NCI-H2107 (cell line): ENCODE data around the gene GJB3.
A peak's percentile ranks its signal among the peaks of the same experiment; 100 is the strongest.
"Not testable (repeated sequence)": the region's sequence is repeated elsewhere in the genome, so short reads cannot be mapped to it uniquely, and the experiment has no call there.

Experiments
- DNase-seq: peaks from one replicate; lab custom pipeline; 2025; lab: John Stamatoyannopoulos, UW

The GJB3 gene

DNA sequence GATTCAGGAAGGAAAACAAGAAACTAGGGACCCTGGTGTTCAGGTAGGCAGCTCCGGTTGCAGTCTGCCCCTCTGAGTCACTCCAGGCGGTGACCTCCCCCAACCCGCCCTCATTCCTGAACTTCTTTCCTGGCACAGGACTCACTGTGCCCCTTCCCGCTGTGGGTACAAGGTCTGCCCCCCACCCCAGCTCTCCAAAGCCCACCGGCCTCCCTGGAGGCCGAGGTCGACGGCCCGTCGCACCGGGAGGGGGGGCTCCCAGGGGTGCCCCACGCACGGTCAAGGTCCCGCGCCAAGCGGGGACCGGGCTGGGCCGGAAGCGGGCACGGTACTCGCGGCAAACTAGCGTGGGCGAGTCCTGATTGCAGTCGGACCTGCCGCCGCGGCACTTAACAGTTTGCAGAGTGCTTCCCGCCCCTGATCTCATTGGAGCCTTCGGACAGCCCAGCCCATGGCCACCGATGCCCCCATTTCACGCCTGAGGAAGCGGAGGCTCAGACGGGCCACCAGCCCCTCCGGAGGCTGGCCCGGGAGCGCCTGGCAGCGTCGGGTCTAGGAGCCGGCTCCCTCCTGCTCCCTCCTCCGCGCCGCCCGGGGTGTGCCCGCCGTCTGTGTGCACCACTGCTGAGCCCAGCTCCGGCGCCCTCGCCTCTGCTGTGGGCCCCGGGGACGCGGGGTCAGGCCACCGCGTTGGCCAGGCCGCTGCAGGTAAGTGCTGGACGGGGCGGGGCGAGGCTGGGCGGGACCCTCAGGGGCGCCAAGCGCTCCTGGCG lies at the start of gene GJB3:
GJB3 (plus strand) TSS at position 144 of the 773 bp plus-strand sequence. CDS start 3,549 bp downstream, outside the sequence.
- no peak for DNase-seq

DNA sequence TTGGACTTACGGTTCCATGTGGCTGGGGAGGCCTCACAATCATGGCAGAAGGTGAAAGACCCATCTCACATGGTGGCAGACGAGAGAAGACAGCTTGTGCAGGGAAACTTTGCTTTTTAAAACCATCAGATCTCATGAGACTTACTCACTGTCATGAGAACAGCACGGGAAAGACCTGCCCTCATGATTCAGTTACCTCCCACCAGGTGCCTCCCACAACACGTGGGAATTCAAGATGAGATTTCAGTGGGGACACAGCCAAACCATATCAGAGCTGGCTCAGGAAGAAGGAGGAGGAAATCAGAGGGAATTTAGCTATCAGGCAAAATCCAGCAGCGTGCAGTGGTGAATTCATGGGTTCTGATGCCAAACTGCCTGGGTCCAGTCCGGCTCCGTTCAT lies 48.2 kb upstream of the GJB3 start:
- DNase-seq: not testable (repeated sequence)

DNA sequence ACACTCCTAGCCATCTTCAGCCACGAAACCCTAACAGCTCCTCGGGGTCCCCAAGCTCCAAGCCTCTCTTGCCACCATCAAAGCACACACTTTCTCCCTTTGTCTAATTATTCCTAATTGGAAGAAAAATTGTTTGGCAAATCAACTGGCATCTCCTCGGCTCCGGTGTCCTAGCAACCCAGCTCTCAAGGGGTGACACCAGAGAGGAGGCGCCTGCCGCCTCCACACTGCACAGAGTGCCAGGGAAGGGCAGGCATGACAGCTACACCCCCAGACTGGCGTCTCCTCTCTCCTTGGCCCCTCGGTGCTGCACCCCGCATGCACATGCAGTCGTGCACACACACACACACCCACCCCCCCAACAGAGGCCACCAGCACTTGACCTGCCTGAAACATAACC lies 44.3 kb upstream of the GJB3 start:
- DNase-seq: no peak

DNA sequence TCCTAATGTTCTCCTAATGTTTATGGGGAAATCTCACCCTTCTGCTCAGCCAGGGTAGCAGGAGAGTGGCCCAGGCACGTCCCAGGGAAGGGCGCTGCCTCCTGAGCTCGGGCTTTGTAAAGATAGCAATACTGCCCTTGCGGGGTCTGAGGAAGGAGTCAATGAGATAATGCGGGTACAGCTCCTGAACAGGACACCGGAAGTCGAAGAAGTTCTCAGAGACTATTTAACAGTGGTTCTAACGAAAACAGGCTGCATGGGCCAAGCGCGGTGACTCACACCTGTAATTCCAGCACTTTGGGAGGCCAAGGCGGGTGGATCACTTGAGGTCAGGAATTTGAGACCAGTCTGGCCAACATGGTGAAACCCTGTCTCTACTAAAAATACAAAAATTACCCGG lies 43.8 kb upstream of the GJB3 start:
- not testable (repeated sequence) for DNase-seq

DNA sequence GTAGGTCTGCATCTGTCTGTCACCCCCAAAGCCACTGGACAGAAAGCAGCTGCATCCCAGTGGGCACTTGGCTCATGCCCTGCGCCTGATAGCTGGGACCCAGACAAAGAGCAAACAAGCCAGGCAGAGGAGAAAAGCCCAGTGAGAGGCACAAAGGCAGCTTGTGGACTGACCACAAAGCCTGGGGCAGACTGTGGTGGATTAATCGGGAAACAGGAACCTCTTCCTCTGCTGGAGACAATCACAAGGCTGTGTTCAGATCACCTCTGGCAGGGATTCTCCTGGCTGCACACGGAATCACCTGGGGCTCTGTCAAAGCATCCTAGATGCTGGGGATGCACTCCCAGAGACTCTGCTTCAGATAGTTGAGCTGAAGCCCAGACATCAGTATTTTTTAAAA lies 41.4 kb upstream of the GJB3 start:
- no peak for DNase-seq

DNA sequence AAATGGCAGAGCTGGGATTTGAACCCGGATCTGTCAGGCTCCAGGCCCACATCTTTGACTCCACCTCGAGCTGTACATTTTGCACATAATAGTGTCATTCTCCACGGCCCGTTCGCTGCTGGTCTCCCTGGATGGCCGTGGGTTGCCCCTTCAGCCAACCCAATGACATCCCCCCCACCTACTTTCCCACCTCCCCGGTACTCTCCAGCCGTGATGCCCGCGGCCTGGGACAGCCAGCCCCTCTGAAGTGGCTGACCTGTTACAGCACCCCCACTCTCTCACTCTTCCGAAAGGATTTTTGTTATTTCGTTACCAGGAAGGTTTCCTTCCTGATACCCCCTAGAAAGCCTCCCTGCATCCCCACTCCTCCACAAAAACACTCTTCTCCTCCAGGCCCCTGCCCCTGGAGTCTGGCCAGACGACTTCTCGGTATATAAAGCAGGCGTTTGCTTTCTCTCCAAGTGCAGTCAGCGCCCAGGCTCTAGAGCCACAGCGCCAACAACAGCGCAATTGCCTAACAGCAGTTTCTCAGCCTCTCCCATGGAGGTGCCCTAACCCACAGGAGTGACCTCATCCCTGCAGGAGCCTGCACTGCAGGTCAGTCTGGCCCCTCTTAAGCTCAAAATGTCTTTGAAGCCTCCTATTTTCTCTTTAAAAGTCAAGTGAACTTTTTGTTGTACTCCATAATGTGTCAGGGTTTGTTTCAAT lies 40.7 kb upstream of the GJB3 start:
- no peak for DNase-seq

DNA sequence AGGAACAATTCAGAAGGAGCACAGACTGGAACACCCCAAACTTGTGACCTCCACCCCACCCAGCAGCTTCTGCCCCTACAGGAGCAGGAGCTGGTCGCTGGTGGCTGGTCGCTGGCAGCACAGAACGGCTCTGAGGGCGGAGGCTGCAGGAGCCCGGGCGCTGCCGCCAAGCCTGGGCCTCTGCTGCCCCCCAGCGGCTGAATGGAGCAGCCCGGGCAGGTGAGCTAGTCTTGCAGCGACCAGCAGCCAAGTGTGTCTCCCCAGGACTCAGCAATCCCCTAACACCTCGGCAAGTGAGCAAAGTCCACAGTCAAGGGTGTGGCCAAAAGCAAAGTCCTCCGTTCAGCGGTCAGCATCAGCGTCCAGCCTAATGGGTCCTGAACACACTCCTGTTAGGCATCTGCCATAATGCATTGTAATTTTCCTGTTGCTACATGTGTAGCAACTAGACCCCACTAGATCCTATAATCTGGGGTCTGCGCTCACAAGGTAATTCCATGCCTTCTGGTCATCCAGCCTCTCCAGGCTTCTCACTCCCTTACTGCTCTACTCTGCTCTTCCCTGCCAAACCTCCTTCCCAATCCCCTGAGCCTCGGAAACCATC lies 38.2 kb upstream of the GJB3 start:
- DNase-seq: peak; percentile 58

DNA sequence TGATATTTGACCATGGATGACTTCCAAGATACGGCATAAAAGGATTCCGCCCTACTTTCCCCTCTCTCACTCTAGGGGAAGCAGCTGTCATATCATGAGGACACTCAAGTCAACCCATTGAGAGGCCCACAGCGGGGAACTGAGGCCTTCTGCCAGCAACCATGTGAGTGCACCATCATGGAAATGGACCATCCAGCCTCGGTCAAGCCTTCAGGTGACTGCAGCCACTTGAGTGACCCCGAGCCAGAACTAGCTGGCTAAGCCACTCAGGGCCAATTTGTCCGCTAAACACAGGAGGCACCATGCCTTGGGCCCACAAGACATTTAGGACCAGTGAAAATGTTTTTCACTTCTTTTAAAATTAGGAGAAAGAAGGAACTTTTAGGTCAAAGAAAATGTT lies 37.2 kb upstream of the GJB3 start:
- DNase-seq: no peak

DNA sequence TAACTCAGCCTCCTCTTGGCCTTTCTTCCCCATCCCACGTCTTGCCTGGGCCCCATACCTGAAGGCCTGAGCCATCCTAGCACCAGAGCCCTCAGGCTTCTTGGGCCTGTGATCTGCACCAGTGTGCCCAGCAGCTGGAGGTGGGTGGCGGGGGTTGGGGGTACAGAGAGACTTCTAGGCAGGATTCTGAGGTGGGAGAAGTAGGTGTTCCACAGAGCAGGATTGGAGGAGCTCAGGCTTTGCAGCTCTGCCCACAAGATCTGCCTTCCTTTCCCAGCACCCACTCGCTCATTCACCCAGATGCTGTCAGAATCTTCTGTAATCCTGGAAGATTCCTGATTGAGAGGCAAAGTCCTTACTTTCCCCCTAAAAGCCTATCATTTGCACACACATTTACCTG lies 36.2 kb upstream of the GJB3 start:
- no peak for DNase-seq

DNA sequence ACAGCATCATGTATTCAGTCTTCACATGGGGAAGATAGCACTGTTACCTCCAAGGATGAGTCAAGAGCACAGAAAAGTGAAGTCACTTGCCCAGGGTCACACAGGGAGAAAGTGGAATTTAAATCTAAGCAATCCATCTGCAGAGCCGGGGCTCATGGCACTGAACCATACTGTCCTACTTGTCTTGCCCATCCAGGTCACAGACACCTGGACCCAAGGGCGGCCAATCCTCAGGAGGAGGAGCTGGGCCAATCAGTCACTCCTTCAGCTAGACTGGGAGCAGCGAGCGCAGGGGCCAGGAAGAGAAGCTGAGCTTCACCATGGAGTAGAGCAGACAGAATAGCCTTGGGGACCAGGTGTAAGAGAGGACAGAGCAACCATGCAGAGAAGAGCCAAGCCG lies 35.3 kb upstream of the GJB3 start:
- no peak for DNase-seq

DNA sequence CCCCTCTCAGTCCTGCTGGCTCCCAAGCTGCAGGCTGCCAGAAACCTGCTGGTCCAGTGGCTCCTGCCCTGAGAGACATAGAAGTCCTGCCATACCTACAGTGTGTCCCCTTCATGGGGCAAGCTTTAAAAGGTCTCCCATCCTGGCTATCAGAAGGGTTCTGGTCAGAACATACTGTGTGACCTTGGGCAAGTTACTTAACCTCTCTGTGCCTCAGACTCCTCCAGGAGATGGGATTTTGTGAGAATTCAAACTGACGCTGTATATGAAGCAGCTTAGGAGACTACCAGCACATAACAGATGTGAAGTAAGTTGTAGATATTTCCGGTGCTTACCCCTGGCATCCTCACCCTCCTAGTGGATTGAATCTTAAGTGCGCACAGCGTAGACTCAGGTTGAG lies 34.9 kb upstream of the GJB3 start:
- DNase-seq: no peak

DNA sequence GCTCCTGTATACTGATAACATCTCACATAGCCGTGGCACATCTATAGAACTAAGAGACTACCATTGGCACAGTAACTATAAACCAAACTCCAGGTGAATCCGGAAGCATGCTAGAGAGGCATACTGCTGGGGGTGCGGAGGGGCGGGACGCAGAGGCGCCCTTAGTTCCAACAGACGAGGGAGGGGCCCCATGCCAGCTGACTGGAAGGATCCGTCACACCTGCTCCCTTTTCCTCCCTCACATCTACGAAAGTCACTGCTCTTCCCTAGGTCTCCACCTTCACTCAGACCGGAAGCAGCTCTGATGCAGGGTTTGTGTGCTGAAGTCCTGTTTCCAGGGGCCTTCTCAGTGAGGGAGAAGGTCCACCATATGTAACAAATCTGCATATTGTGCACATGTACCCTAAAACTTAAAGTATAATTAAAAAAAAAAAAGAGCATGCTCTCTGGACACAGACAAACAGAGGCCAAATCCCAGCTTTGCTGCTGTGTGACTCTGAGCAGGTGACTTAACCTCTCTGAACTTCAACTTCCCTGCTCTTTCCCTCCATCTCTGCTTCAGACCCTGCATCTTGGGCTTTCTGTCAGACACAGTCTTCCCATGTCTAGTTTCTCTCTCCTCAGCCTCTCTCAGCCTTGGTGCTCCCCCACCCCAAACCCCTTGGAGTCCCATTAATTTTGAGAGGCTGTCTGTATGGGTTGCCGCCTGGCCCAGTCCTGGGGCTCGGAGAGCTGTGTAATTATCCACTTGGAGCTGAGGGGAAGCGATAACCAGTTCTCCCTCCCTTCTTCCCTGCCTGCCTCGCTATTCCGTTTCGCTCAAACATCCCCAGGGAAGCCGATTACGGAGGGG lies 34.0 kb upstream of the GJB3 start:
- DNase-seq: no peak

DNA sequence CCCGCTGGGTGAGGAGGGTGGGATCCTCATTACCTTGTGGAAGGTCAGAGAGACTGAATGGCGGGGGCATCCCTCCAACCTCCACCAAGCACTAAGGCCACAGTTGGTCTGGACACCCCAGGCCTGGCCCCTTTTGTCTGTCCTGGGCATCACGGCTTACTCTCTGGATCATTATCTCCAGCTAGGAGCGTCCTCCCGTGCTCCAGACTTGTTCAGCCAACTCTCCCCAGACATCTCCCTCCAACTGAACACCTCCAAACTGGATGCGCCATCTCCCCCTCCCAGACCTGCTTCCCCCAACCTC lies 33.4 kb upstream of the GJB3 start:
- DNase-seq: no peak

DNA sequence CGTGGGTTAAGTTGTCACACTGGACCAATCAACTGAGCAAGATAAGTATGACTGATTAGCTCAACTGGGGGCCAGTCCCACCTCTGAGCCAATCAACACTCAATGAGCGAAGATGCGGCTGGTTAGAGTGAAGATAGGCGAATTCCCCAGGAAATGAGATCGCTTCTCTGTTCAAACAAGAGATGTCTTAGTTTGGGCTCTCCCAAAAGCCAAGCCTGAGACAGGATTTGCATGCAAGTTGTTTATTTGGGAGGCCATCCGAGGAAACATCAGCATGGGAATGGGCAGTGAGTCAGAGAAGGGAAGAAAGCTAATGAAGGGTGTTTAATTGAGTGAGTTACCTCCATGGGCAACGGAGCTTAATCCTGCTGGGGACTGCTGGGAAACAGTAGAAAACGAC lies 31.0 kb upstream of the GJB3 start:
- no peak for DNase-seq

DNA sequence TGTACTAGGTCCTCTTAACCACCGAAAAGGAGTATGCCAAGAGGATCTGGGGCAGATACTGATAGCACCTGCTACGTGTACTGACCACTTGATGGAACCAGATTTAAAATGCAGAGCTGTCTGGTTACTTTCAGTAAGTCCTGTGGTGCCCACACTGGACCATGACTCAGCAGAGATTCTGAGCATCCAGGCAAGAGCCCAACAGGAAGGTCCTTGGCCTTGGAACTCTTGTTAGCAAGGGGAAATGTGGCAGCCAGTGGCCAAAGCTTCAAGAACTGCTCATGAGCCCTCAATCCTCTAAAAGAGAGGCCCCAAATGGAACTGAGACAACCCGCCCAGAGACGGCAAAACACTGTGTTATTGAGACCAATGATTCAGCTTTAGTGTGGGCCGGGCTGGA lies 30.4 kb upstream of the GJB3 start:
- no peak for DNase-seq

DNA sequence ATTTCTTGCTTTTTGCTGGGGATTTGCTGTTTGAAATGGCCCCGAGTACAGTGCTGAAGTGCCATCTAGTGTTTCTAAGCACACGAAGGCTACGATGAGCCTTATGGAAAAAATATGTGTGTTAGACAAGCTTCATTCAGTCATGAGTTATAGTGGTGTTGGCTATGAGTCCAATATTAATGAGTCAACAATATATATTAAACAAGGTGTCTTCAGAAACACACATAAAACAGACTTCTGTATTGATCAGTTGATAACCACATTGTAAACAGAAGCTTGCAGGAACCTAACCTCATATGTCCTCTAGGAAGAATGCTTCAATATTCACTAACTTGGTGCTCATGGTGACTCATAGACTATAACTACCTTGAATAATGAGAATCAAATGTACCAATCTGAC lies 27.9 kb upstream of the GJB3 start:
- no peak for DNase-seq

DNA sequence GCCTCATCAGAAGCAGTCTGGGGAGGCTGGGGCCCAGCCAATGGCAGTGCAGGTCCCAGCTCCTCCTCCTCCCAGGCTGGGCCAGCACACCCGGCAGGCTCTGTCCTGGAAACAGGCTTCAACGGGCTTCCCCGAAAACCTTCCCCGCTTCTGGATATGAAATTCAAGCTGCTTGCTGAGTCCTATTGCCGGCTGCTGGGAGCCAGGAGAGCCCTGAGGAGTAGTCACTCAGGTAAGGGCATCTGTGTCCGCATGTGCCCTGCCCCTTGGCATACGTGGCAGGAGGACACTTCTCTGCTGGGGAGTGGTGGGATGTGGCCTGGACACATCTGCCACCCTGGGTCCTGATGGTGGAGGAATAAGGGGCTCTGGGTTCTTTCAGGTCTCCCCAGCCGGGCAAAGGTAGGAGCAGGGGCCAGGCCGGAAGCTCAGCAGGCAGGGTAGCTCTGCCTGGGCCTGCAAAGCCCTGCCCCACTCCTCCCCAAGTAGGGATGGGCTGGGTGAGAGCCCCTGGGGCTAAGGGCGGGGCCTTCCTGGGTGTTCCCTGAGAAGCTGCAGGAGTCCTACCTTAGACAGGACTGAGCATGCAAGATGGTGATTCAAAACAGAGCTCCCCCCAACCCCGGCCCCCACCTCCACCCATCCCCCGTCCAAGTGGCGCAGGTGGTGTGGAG lies 25.9 kb upstream of the GJB3 start, which contains the start of gene GJB5:
GJB5 (plus strand) TSS at position 84 of the 674 bp plus-strand sequence. CDS start 2,284 bp downstream, outside the sequence.
- DNase-seq: no peak

DNA sequence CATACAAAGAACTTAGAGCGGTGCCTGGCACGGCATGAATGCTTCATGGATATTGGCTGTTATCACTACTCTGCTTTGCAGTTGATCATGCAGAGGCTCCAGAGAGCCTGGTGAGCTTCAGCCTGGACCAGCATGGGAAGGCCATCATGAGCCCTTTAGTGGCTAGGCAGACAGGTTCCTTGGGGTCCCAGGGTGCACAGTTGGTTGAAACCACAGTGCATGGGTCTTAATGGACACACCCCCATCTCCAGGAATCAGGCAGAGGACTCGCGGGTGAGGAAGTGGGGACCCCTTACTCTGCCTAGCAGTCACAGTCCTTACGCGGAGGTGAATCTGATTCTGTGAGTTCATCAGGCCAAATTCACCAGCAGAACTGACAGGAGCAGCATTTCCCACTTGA lies 25.1 kb upstream of the GJB3 start:
- DNase-seq: no peak

DNA sequence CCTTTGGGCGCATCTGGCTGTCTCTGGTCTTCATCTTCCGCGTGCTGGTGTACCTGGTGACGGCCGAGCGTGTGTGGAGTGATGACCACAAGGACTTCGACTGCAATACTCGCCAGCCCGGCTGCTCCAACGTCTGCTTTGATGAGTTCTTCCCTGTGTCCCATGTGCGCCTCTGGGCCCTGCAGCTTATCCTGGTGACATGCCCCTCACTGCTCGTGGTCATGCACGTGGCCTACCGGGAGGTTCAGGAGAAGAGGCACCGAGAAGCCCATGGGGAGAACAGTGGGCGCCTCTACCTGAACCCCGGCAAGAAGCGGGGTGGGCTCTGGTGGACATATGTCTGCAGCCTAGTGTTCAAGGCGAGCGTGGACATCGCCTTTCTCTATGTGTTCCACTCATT lies 23.6 kb upstream of the GJB3 start:
- no peak for DNase-seq

DNA sequence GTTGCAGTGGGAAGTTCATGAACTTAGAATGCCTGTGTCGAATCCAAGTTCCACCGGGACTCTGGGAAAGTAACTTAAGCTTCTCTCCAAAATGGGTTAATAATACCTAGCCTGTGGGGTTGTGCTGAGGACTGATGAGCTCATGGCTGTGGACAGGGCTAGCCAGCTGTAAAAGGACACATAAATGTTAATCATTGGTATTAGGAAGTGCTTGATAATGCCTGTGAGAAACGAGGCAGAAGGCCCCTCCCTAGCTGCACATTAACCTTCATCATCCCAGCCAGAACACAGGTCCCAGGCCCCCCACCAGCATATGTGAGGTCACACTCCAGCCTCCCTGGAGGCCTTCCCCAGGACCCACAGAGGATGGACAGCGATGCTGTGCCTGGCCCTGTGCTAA lies 22.3 kb upstream of the GJB3 start:
- DNase-seq: no peak

DNA sequence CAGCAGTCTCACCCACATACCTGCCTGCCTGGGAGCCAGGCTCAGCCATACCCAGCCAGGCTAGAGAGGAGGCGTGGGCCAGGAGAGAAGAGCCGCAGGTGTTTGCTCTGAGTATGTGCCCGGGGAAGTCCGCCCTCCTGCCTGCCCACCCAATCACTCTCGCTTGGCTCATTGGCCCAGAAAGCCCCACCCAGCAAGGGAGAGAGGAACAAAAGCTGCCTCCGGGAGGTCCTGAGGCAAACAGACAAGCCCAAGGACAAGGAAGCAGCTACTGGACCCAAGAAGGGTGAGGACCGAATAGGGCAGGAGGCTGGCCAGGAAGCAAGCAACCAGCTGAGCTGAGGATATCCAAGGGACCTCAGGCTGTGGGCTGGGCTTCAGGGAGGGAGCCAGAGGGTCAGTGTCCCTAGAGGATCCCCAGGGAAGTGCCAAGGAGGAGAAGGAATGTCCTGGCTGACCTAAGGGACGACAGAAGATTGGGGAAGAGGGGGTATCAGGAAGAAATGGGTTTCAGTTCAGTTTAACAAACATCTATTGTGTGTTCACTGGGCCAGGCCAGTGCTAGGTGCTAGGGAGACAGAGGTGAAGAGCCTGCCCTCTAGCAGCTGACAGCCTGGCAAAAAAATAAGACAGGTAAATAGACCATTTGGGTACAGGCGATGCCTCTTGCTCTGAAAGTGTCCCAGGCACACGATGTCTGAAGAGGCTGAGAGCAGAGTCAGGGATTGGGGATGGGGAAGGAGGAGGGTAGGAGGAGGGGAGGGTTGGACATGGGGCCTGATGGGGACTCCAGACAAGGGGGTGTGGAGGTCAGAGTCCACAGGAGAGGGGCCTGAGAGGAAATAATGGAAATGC lies 21.3 kb upstream of the GJB3 start, which contains the start of gene GJB4:
GJB4 (plus strand) TSS at position 238 of the 855 bp plus-strand sequence. CDS start 1,515 bp downstream, outside the sequence.
- no peak for DNase-seq
